ENCODE measurements around the gene ATG9B. TPM values are rescaled to one million over a fixed set of nuclear protein-coding genes. Genes with fewer than 3 reads are reported as not detected.

ATG9B gene
- total RNA-seq, 1 experiment from 2014 or later: 0.25 TPM

DNA sequence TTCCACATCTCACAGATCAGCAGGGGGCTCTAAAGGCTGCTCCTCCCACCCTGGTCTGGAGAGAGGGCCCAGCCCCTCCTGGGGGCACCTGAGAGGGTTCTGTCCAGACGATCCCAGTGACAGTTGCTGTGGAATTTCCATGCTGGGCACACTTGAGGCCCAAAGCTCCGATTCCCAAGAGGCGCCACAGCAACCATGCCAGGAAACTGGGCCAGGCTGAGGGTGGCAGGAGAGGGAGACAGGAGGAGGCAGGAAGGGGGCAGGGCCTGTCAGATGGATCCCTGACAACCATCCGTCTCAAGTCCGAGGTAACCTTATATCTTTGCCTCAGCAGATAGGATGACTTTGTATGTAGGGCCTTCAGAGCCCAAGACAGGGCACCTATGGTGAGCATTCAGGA is 37.7 kb downstream of the ATG9B start:
- no peak for DNase-seq (ENCODE audit: extremely low read depth, low read depth)

DNA sequence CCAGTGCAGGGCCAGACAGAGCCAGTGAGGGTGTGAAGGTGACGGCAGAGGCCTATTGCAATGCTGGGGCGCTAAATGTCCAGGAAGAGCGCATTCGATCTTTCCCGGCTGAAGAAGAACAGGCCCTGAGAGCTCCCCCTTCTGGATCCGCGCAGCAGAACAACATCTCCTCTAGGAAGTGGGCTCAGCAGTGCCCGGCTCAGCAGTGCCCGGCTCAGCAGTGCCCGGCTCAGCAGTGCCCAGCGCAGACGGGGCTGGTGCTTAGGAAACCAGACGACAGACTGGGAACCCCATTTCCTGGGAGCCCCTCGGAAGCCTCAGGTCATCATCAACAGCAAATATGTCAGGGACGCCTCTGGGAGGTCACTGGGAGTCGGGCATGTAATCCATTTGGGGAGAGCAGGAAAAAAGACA is 38.2 kb downstream of the ATG9B start:
- DNase-seq (ENCODE audit: extremely low read depth, low read depth): peak; percentile 64

DNA sequence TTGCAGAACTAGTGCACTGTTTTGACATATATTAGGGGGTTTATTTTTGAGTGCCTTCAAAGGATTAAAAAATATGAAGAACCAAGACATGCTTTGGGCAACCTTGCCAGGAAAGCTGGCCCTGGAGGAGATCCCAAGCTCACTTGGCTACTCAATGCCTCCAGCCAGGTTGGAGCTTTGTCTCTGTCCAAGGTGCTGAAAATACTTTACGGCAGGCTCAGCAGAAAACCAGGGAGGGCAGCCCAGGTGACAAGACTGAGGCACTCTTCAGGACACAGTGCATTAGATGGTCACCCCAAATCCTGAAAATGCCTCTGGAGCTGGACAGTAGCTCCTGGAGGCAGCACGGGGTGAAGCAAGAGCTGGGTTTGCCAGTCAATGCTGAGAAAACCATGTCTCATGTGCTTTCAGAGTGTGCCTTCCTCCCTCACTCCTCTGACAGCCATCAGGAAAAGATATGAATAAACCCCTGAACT is 40.4 kb downstream of the ATG9B start:
- DNase-seq (ENCODE audit: extremely low read depth, low read depth): peak; percentile 50

DNA sequence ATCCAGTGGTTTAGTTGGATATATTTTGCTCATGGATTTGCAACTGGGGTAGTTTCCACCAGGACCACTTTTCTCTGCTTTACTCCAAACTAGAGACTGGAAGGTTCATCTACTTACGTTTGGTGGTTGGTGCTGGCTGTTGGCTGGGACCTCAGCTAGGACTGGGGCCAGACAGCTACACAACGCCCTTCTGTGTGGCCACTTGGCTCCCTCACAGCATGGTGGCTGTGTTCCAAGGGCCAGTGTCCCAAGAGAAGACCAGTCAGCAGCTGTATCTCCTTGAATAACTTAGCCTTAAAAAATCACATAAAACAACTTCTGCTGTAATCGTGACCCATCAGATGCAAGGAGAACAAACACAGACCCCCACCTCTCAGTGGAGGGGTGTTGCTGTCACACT is 41.9 kb downstream of the ATG9B start:
- DNase-seq (ENCODE audit: extremely low read depth, low read depth): no peak

DNA sequence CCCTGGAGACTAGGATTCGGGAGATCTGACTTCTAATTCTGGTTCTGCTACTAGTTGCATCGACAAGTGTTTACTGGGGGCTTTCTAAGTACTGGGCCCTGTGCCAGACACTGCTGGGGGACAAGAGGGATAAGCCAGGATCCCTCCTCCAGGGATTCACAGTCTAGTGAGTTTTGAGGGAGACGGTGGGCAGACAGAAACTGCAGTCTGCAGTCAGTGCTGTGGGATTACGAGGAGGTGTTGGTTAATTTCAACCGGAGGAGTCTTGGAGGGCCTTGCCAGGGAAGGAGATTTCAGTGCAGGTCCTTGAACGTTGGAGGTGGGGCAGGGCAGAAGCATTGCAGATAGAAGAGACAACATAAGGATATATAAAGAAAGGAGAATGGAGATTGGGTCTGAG is 42.6 kb downstream of the ATG9B start:
- DNase-seq (ENCODE audit: extremely low read depth, low read depth): no peak

DNA sequence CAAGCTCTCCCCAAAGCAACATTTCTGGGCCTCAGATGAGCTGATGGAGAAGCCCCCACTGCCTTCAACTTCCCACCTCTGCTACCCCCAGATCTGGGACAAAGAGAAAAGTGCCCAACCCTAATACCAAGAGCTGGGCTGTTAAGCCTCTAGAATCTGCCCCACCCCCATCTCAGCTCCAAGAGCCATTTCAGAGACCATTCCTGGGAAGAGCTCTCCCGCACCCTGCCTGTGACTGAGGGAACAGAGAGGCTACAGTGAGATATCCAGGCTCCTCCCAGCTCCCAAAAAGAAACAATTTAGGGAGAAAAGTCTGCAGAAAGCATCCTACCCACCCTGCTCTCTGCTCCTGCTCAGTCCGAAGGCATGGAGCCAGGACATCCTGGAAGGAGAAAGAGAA is 43.6 kb downstream of the ATG9B start:
- no peak for DNase-seq (ENCODE audit: extremely low read depth, low read depth)

DNA sequence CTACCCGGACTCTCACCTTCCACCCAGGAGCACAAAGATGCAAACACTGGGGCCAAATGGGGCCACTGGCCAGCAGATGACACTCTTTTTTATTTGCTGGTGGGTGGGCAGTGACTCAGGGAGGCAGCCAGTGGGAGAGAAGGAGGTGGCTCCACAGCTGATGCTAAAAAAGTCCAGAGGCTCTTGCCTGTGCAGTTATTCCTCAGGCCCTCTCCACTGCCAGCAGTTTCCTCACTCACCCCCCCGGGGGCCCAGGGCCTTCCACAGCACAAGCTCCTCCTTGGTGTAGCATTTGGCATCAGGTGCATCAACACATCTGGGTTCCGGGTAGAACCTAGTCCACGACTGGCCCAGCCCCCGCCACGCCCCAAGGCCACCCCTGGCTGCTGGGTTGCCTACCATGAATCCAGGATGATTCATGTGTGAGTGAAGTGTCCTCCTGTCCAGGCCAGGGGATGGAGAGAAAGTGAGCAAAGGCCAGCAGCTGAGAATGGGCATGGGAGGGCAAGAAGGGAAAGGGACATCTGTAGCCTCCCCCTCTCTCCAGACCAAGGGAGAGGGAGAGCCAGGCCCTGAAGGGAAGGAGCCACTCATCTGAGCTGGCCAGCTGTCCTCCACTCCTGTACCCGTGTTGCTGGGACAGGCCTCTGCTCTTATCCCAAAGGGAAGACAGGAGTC is 44.4 kb downstream of the ATG9B start:
- no peak for DNase-seq (ENCODE audit: extremely low read depth, low read depth)

DNA sequence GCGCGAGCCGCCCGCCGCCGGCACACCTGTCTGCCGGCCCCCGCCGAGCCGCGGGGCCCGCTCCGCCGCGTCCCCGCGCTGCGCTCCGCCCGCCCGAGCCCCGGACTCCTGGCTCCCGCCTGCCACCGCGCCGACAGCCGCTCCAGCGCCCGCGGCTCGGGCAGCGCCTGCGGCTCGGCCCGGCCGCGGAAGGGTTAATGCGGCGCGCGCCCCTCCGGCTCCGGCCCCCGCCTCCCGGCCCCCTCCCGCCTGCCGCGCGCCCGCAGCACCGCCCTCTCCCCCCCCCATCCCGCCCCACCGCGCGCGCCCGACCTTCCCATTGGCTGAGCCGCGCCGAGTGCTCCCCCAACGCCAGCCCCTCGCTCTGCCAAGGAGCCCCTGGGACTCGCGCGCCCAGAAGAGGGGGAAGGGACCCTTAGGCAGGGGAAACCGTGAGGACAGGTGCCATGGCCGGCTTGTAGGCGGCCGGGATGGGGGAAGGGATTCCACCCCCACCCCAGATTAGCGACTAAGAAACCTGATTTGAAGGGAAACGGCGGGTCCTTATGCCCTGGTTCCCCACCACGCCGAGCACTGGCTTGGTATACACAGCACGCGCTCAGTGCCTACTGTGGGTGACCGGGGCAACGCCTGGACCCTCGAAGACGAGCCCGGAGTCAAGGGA is 46.0 kb downstream of the ATG9B start, which contains the start of gene KCNH2:
Gene KCNH2 (minus strand): TSS at position 196 of the 664 bp plus-strand sequence. CDS start 408 bp downstream, outside the sequence.
- no peak for DNase-seq (ENCODE audit: extremely low read depth, low read depth)

DNA sequence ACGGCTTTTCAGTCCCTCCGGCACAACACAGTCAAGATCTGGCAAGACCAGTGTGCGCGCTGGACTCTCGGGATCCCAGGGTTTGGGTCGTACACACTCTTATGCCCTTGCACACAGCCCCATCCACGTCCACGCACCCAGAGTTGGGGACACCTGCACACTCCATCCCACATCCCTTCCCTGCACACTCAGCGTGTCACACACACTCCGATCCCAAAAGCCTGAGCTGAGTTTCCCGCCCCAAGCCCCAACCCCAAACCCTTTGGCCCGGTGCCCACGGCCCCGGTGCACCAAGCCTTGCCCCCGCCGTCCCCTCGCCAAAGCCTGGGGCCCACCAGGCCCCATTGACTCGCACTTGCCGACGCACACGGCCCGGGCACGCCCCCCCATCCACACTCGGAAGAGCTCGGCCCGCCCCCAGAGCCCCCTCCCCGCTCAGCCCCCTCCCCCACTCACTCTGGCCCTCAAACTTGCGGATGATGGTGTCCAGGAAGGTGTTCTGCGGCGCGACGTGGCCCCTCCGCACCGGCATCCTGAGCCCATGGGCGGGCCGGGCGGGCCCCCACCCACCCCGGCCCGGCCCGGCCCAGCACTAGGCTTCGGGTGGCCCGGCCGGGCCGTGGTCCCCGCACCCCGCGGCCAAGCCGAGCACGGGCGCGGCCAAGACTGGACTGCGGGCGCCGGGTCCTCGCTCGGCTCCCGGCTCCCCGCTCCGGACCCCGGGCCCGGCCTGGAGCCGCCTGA is 46.7 kb downstream of the ATG9B start:
- no peak for DNase-seq (ENCODE audit: extremely low read depth, low read depth)

DNA sequence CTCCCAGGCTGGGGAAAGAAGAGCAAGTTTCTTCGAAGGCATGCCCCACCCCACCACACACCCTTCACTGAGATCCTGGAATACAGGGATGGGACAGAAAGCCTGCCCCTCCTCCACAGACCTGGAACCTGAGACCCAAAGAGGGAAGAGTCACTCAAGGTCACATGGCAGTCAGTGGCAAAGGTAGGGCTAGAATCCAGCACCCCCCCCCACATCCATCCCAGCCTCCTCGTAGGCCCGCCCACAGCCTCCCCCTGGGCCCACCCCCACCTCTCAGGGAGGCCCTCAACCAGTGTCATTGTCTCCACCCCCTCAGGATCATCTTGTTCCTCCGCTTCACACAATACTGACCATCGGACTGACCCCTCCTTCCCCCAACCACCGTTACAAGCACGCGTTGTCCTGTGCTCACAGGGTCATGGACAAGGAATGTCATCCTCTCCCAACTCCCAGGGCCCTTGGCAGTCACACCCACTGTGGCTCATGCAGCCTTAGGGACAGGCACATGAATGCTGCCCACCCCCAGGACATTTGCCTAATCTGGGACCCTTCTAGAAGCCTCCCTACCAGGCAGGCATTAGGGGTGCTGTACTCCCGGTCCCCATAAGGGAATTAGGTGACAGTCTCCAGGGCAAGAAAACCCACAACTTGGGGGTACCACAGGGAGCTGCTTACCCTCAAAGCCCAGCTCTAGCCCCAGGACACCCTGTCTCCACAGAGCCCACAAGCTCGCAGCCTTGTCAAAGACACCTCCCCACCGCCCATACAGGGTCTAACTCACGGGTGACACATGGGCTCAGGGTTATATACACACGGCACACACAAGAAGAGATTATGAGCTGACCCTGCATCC is 47.5 kb downstream of the ATG9B start:
- DNase-seq (ENCODE audit: extremely low read depth, low read depth): no peak

DNA sequence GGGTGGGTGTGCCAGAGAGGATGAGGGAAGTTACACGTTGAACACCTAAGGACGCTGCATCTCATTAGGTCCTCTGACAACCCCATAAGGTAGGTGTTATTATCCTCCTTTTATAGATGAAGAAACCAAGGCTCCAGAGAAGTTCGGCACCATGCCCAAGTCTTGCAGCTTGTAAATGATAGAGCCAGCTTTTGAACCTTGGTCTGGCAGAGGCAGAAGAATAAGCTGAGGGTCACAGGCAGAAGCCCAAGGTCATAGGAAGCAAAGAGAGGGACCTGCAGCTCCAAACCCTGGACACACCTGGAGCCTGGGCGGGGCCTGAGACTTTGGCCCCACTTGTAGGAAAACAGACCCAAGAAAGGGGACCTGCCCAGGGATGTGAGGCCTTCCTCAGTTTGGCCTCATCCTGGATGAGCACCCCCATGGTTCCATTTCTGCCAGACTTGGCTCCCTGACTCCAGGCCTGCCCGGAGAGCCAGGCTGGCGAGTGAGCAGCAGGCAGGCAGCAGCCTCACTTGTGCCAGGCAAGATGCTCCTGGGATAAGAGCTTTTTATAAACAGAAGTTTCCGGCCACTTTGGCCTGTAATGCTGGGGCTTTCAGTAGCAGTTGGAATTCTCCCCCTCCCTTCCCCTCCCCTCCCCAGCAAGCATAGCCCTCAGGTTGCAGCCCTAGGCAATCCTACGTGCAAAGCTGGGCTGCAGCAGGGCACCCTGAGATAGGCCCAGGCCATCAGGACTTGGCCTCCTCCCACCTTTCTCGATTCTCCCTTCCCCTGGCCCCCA is 48.6 kb downstream of the ATG9B start:
- no peak for DNase-seq (ENCODE audit: extremely low read depth, low read depth)

DNA sequence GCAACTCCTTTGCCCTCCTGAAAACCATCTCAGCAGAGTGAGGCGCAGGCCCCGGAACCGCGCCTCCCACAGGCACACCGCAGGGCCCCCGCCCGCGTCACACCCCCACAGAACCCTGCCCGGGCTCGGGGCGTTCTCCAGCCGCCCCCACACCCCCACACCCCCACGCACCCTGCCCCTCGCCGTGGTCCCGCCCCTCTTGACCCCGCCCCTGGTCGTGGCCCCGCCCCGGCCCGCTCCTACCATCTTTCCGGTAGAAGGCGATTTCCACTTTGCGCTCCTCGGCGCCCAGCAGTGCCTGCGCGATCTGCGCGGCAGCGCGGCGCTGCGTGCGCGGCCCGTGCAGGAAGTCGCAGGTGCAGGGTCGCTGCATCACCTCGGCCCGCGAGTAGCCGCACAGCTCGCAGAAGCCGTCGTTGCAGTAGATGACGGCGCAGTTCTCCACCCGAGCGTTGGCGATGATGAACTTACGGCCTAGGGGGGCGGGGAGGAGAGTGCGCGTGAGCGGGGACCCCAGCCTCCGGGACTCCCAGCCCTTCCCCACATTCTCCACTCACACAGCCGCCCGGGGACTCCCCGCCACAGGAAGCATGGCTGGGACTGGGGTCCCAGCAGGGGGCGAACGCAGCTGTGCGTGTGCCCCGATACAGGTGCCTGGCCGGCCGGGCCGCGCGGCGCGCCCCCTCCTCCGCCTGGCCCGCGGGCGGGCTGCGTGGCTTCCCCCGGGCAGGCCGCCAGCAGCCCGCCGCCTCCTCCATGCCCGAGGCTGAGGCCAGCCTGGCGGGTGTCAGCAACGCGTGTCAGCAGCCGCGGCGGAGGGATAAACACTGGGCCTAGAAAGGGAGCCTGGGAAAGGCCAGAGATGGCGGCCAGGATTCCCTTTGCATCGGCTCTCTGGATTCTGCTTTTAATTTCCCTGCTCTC is 49.6 kb downstream of the ATG9B start:
- peak; percentile 44 for DNase-seq (ENCODE audit: extremely low read depth, low read depth)

DNA sequence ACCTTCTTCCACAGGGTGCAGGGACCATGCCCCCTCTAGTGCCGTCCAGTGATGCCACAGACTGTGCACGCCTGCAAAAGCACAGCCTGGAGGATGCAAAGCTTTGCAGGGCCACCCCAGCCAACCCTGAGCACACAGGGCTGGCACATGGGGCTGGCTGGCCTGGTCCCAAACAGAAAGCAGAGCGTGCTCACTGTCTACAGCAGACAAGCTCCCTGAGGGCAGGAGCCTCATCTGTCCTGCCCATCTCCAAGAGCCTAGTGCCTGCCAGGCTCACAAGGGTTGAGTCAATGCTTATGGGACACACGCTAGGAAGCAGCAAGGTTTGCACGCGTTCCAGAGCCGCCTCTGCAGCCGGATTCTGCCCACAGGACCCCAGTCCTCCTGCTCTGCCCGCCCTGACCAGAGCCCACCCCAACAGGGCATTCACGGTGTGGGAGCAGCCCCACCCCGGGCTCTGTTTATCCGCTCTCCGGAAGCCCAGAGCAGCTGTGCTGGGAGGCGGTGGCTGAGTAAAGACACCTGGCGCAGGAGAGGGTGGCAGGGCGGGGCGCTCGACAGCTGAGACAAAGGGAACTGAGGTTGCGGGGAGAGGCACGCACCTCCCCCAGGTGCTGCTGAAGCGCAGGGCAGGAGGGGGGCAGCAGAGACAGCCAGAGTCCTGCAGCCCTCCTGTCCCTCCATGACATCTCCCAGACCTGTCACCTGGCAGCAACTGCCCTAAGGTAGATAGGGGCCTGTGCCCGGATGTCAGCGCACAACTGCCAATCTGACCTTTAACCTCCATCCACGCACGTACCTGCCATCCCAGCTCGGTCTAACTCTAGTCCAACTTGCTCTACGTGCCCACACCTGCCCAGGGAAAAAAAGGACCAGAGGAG is 50.5 kb downstream of the ATG9B start:
- no peak for DNase-seq (ENCODE audit: extremely low read depth, low read depth)

DNA sequence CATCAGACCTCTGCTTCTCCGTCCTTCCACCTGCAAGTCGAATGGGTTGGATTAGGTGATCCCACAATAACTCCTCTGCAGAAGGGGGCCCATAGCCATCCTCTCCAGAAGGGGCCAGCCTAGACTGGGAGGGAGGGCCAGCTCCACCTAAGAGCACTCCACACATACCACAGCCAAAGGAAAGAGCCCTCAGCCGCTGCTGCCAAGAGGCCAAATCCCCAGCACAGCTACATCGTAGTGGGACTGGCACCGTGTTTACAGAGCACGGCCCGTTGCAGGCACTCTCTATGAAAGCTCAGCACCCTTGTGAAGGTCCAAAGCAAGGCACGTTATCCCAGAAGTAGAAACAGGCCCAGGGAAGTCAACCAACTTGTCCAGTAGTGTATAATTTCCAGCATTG is 51.6 kb downstream of the ATG9B start:
- DNase-seq (ENCODE audit: extremely low read depth, low read depth): no peak

DNA sequence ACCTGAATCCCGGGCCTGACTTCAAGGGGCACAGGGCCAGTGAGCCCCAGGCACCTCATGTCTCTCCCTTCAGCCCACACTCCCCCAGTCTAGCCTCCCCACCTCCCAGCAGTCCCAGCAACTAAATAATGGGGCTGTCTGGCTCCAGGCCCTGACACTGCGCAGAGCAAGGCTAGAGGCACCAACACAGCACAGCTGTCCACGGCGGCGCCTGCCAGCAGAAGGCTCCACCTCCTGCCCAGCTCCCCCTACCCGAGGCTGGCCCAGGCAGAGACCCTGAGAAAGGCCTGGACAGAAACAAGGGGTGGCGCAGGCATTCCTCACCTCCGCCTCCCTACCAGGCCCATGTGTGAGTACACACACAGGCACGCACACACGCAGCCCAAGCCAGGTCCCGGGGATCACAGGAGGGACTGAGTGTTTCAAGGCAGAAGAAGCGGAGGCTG is 52.2 kb downstream of the ATG9B start:
- no peak for DNase-seq (ENCODE audit: extremely low read depth, low read depth)

DNA sequence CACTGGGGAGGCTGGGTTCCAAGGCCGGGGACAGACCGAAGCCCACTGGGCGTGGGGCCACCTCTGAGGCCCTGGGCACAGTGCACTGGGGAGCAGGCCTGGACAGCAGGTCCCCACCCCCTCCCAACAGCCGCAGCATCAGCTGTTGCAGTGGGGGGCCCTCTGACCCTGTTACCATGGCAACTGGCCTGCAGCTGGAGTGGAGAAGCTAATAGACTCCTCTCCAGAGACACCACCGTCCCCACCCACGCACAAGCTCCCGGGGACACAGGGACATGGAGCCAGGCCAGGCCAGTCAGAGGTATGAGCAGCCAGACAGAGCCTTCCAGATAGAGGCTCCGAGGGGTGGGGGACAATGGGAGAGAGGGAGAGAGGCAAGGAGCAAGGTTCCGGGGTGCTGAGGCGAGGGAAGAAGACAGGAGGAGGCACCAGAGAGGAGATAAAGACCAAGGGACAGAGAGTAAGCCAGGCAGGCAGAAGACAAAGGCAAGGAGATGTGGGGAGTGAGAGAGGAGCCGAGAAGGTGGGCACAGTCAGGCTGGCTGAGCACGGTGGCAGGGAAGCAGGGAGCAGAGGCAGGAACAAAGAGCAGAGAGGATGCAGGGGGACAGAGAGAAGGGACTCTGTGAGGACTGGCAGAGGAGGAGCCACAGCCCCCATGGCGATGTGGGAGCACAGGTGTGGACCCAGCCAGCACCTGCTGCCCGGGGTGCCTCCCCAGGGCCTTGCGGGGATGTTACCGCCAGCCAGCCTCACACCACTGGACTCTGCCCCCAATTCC is 52.9 kb downstream of the ATG9B start:
- no peak for DNase-seq (ENCODE audit: extremely low read depth, low read depth)

DNA sequence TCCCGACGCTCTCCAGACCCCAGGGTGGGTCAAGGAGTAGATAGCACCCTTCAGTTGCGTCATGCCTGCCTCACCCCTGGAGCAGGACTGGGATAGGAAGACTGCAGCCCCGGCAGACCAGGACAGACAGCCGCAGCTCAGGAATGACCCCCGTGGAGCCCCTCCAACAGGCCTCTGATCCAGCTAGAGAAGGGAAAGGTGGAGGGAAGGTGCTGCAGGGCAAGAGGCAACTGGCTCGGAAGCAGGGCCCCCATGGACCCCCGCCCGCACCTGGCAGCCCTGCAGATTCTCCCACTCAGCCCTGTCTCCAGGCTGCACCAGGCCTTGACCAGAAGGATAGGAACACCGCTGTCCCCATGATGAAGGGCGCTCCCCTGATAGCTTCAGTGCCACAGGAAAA is 53.9 kb downstream of the ATG9B start:
- no peak for DNase-seq (ENCODE audit: extremely low read depth, low read depth)

Measured in NCI-H460 (cell line).